Activated T-cell treated with anti-CD3 and anti-CD28 coated beads for 1 hour (primary cell): ENCODE results near the gene LIN28B.
"Not testable (repeated sequence)": the region's sequence is repeated elsewhere in the genome, so short reads cannot be mapped to it uniquely, and the experiment has no call there.

Experiments
- DNase-seq: peaks from one replicate; pipeline ENCODE4 v3.0.0-alpha.2; 2020; ENCODE audit warnings: low read depth

Gene LIN28B

GRCh38 chr6:104957301-104958177 lies 632 bp downstream of the LIN28B start:
- DNase-seq: no peak

GRCh38 chr6:104958178-104959025 lies 1.5 kb downstream of the LIN28B start:
- DNase-seq: no peak

- DNase-seq: no peak
Measured at GRCh38 chr6:104959026-104959858, 2.3 kb downstream of the LIN28B start.

GRCh38 chr6:104969108-104969507 lies 12.2 kb downstream of the LIN28B start:
- no peak for DNase-seq

- no peak for DNase-seq
Measured at GRCh38 chr6:104969785-104970581, 13.1 kb downstream of the LIN28B start.

- no peak for DNase-seq
Measured at GRCh38 chr6:104973404-104973803, 16.5 kb downstream of the LIN28B start.

- DNase-seq: no peak
Measured at GRCh38 chr6:104983296-104983695, 26.4 kb downstream of the LIN28B start.

- no peak for DNase-seq
Measured at GRCh38 chr6:104983776-104984175, 26.9 kb downstream of the LIN28B start.

- DNase-seq: no peak
Measured at GRCh38 chr6:104984831-104985230, 27.9 kb downstream of the LIN28B start.

- DNase-seq: not testable (repeated sequence)
Measured at GRCh38 chr6:104985875-104986274, 29.0 kb downstream of the LIN28B start.

- no peak for DNase-seq
Measured at GRCh38 chr6:104986625-104987024, 29.7 kb downstream of the LIN28B start.

- no peak for DNase-seq
Measured at GRCh38 chr6:104987218-104987617, 30.3 kb downstream of the LIN28B start.

- DNase-seq: no peak
Measured at GRCh38 chr6:104990085-104990484, 33.2 kb downstream of the LIN28B start.

GRCh38 chr6:104991062-104991461 lies 34.2 kb downstream of the LIN28B start:
- DNase-seq: not testable (repeated sequence)

- not testable (repeated sequence) for DNase-seq
Measured at GRCh38 chr6:104993576-104993975, 36.7 kb downstream of the LIN28B start.

- DNase-seq: no peak
Measured at GRCh38 chr6:104995989-104996617, 39.2 kb downstream of the LIN28B start.

GRCh38 chr6:105001063-105001462 lies 44.2 kb downstream of the LIN28B start:
- no peak for DNase-seq

GRCh38 chr6:105001906-105002305 lies 45.0 kb downstream of the LIN28B start:
- DNase-seq: no peak

GRCh38 chr6:105005451-105005850 lies 48.5 kb downstream of the LIN28B start:
- no peak for DNase-seq

- not testable (repeated sequence) for DNase-seq
Measured at GRCh38 chr6:105013459-105013858, 56.6 kb downstream of the LIN28B start.

- no peak for DNase-seq
Measured at GRCh38 chr6:105014448-105014847, 57.5 kb downstream of the LIN28B start.
